GM23248 (cell line): ENCODE results near the gene CRACR2A.

Experiments used
- EZH2 ChIP-seq: fragments of 200-600 bp; sonication (generic); IDR thresholded peaks from 2 replicates; pipeline ENCODE4 v1.6.1; 2018; ENCODE audit warnings: antibody characterized with exemption, mild to moderate bottlenecking; ENCODE audit not compliant: insufficient read depth, poor library complexity, severe bottlenecking
- EZH2phosphoT487 ChIP-seq: fragments of 200-600 bp; sonication (generic); IDR thresholded peaks from 2 replicates; pipeline ENCODE4 v1.6.1; 2018; ENCODE audit warnings: antibody characterized with exemption, moderate library complexity, mild to moderate bottlenecking, low read depth; ENCODE audit not compliant: insufficient read depth

GRCh38 chr12:3718100-3718499, 34.8 kb downstream of the CRACR2A start:
- TF ChIP-seq EZH2 = no peak
- TF ChIP-seq EZH2phosphoT487 = no peak
